ENCODE results near the gene STK32C.

STK32C gene

DNA sequence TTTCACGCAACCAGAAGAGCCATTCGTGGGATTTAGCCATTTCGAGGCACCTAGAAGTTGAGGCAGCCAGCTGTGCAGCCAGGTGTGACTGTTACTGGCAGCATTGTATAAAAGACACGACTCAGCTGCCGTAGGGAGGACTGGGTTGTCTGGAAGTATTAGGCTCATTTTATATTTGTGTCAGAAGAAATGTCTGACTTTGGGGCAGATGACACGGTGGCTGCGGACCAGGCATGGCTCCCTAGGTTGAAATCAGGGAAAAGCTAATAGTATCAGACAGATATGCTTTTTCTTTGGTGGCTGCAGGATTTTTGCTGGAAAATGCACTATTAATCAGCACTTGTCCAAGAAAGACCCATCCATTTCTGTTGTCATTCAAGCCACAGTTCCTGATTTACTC lies 125.2 kb downstream of the STK32C start:
- H3K4me3 ChIP-seq: no peak overlapping the region
- TF ChIP-seq POLR2AphosphoS5 (IDR thresholded peaks at IDR 0.05; ENCODE audit: borderline replicate concordance, low read depth, low read length) (no peak), FOXP2 (optimal IDR thresholded peaks at IDR 0.05; ENCODE audit: control extremely low read depth, extremely low read length, insufficient read depth) (no peak), EZH2 (IDR thresholded peaks at IDR 0.05) (no peak)
- no peak for DNase-seq (ENCODE audit: low read depth, low spot score)
- H3K36me3 ChIP-seq (ENCODE audit: insufficient read depth, low read length): no peaks in the 10 kb centered on the region
- no peak overlapping the region for H3K27ac ChIP-seq
- no peak overlapping the region for H3K9ac ChIP-seq (ENCODE audit: insufficient read length)
- no peaks in the 10 kb centered on the region for H3K9me3 ChIP-seq (ENCODE audit: low read depth, low read length)

DNA sequence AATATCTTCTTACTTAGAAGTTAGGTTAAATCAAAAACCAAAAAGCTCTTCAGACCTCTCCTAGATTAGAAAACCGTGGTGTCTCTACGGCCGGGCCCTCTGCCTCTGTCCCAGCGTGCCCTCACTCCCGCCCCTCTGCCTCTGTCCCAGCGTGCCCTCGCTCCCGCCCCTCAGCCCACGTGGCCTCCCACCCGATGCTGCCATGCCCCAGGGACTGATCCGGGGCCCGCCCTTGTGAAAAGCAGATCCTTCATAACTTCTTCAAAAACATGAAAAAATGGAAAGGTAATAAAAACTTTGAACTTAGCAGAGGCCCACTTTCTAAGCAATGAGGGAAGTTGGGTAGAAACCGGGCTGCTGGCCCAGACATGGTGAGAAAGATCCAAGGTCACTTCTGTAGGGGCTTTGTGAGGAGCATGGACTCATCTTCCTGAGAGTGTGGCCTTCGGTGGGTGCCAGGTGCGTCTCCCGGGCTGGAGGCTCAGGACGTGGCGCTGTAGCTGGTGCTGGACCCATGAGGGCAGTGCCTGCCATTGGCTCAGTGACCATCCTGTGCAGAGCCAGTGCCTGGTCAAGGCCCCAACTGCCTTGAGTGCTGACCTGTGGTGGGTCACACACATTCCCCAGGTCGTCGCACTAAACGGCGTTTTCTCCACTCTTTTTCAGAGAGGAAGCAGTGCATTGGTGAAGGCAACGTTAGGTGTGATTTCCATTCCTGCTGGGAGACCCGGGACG lies 125.9 kb downstream of the STK32C start:
- no peak overlapping the region for H3K27ac ChIP-seq
- DNase-seq (ENCODE audit: low read depth, low spot score): no peak
- no peaks in the 10 kb centered on the region for H3K36me3 ChIP-seq (ENCODE audit: insufficient read depth, low read length)
- H3K9me3 ChIP-seq (ENCODE audit: low read depth, low read length): no peaks in the 10 kb centered on the region
- no peak overlapping the region for H3K9ac ChIP-seq (ENCODE audit: insufficient read length)
- TF ChIP-seq EZH2 (IDR thresholded peaks at IDR 0.05) (no peak), POLR2AphosphoS5 (IDR thresholded peaks at IDR 0.05; ENCODE audit: borderline replicate concordance, low read depth, low read length) (no peak), FOXP2 (optimal IDR thresholded peaks at IDR 0.05; ENCODE audit: control extremely low read depth, extremely low read length, insufficient read depth) (no peak)
- H3K4me3 ChIP-seq: no peak overlapping the region

DNA sequence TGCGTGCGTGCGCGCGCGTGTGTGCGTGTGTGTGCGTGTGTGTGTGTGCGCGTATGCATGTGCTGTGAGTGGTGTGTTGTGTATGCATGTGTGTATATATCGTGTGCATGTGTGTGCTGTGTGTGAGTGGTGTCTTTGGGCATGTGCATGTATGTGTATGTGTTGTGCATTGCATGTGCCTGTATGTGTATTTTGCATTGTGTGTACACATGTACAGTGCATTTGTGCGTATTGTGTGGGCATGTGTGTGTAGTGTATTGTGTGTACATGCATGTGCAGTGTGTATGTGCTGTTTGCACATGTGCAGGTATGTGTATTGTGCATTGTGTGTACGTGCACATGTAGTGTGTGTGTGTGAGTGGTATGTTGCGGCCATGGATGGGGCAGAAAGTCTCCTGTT lies 127.0 kb downstream of the STK32C start:
- no peak for TF ChIP-seq EZH2 (IDR thresholded peaks at IDR 0.05)
- no peak for TF ChIP-seq POLR2AphosphoS5 (IDR thresholded peaks at IDR 0.05; ENCODE audit: borderline replicate concordance, low read depth, low read length)
- TF ChIP-seq FOXP2 (optimal IDR thresholded peaks at IDR 0.05; ENCODE audit: control extremely low read depth, extremely low read length, insufficient read depth): no peak
- DNase-seq (ENCODE audit: low read depth, low spot score): no peak
- Histone ChIP-seq H3K9me3 (ENCODE audit: low read depth, low read length) (no peaks in the 10 kb centered on the region), H3K27ac (no peak overlapping the region), H3K4me3 (no peak overlapping the region), H3K36me3 (ENCODE audit: insufficient read depth, low read length) (no peaks in the 10 kb centered on the region), H3K9ac (ENCODE audit: insufficient read length) (no peak overlapping the region)

DNA sequence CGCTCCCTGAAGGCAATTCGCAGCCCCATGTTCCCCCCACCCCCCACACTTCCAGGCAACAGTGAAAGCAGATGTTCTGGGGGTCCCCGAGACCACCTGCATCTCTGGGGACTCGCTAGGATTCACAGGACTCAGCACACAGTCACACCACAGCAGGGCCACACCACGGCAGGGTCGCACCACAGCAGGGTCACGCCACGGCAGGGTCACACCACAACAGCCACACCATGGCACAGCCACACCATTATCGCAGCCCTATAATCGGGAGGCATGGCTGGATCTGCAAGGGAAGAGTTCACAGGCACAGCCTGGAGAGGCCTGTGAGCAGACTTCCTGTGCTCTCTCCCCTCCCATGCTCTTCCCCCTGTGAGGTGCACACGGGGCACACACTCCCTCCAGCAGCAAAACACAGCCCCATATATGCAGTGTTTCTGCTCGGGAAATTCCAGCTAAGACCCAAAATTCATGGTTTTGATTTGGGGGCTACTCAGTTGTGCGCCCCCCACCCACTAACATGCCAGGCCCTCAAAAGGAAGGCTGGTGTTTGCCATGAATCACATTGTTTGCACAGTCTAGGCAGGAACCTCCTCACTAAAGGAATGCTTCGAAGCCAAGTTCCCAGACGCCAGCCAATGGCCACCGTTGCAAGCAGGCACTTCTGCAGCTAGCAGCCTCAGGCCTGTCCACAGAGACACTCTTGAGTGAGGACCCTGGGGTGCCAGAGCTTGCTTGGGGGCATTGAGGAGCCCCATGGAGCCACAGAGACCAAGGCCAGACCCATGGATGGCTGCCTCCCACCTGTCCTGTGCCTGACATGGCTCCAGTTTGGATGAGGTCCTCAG lies 128.0 kb downstream of the STK32C start:
- no peaks in the 10 kb centered on the region for H3K9me3 ChIP-seq (ENCODE audit: low read depth, low read length)
- TF ChIP-seq POLR2AphosphoS5 (IDR thresholded peaks at IDR 0.05; ENCODE audit: borderline replicate concordance, low read depth, low read length): no peak
- TF ChIP-seq FOXP2 (optimal IDR thresholded peaks at IDR 0.05; ENCODE audit: control extremely low read depth, extremely low read length, insufficient read depth): no peak
- TF ChIP-seq EZH2 (IDR thresholded peaks at IDR 0.05): no peak
- H3K27ac ChIP-seq: no peak overlapping the region
- H3K9ac ChIP-seq (ENCODE audit: insufficient read length): no peak overlapping the region
- DNase-seq (ENCODE audit: low read depth, low spot score): no peak
- H3K36me3 ChIP-seq (ENCODE audit: insufficient read depth, low read length): no peaks in the 10 kb centered on the region
- no peak overlapping the region for H3K4me3 ChIP-seq

DNA sequence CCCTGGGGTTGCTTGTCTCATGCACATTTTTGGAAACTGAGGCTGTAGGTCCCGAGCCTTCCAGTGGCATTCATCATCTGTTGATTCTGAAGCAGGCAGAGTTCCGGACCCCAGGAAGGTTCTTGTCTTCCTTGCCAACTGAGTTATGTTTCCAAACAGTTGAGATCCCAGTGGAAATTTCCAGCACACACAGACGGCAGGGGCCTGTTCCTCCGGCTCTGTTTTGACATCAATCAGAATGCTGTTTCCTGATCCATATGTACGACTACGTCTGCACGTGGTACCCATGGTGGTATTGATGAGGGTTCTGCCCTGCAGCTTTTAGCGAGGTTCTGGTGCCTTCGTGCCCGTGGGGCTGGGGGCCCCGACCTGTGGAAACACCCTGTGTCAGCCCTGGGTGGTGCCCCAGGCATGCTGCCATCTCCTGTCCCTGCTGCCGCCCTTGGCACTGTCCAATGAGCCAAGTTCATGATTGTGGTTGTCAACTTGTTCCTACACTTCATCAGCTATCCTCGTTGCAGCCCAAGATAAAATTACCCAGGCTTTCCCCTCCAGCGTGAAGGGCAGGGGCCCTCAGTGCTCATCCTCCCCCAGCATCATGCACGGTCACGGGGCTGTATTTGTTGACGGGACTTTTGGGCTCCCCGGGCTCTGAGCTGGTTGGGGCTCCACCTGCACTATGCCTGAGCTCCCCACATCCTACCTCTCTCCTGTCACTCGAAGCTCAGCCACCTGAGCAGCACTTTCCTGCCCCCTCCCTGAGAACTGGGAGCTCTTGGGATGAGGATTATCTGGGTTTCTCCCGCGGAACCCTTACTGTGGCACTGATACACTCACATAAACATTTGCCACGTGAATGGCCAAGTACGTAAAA lies 128.8 kb downstream of the STK32C start:
- Histone ChIP-seq H3K9ac (ENCODE audit: insufficient read length) (no peak overlapping the region), H3K9me3 (ENCODE audit: low read depth, low read length) (no peaks in the 10 kb centered on the region), H3K4me3 (no peak overlapping the region), H3K36me3 (ENCODE audit: insufficient read depth, low read length) (no peaks in the 10 kb centered on the region), H3K27ac (no peak overlapping the region)
- DNase-seq (ENCODE audit: low read depth, low spot score): no peak
- no peak for TF ChIP-seq FOXP2 (optimal IDR thresholded peaks at IDR 0.05; ENCODE audit: control extremely low read depth, extremely low read length, insufficient read depth)
- no peak for TF ChIP-seq EZH2 (IDR thresholded peaks at IDR 0.05)
- TF ChIP-seq POLR2AphosphoS5 (IDR thresholded peaks at IDR 0.05; ENCODE audit: borderline replicate concordance, low read depth, low read length): no peak

DNA sequence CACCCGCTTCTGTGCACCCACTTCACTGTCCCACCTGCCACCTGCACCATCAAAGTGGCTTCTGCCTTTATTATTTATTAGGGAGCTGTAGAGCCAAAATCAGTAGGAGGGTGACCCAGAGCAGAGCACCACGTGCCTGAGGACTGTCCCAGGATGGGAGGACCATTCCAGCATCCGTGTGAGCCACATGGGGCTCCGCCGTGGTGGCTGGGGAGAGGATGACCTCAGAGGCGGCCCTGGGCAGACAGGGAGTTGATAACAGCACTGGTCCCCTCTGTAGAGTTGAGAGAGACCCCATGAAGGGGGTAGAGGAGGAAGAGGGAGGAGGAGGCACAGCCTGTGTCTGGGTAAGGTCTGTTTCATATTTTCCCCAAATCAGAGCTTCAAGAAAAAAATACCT lies 129.7 kb downstream of the STK32C start:
- no peak overlapping the region for H3K4me3 ChIP-seq
- no peak overlapping the region for H3K9ac ChIP-seq (ENCODE audit: insufficient read length)
- TF ChIP-seq POLR2AphosphoS5 (IDR thresholded peaks at IDR 0.05; ENCODE audit: borderline replicate concordance, low read depth, low read length): no peak
- no peak for TF ChIP-seq EZH2 (IDR thresholded peaks at IDR 0.05)
- H3K9me3 ChIP-seq (ENCODE audit: low read depth, low read length): no peaks in the 10 kb centered on the region
- no peak for DNase-seq (ENCODE audit: low read depth, low spot score)
- H3K36me3 ChIP-seq (ENCODE audit: insufficient read depth, low read length): no peaks in the 10 kb centered on the region
- no peak overlapping the region for H3K27ac ChIP-seq

DNA sequence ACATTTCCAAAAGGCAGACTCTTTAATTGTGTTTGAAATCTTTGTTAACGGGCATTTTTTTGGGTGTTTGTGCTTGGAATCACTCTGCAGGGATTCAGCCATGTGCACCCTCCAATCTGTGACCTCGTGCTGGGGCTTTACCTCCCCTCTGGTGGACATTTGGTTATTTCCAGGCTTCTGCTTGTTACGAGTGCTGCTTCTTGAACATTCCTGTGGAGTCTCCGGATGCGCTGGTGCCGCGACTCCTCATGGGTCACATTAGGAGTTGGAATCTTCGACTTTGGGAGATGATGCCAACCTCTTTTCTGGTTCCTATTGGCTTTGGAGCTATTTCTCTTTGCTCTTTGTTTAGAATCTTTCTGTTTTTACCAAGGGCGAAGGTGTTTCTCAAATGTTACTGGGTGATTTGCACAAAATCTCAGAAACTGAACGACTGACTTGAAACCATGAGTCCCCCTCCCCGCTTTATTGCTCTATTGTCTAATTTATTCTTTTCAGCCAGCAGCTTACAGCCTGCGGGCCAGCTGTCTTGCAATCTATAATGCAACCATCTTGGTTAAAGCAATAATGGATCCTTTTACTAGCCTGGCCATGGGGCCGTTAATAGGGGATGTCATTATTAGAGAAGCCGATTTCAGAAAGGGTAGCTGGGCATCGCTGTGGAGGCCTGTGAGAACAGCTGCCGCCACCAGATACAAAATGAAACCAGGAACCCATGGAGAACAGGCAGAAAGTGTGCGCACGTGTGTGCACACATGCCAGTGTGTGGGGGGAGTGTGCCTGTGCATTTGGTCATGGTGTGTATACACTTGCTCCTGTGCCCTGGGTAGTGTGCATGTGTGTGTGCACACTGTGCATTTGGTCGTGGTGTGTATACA lies 130.9 kb downstream of the STK32C start:
- H3K4me3 ChIP-seq: no peak overlapping the region
- H3K27ac ChIP-seq: no peak overlapping the region
- TF ChIP-seq EZH2 (IDR thresholded peaks at IDR 0.05) (no peak), POLR2AphosphoS5 (IDR thresholded peaks at IDR 0.05; ENCODE audit: borderline replicate concordance, low read depth, low read length) (no peak)
- no peak for DNase-seq (ENCODE audit: low read depth, low spot score)
- H3K36me3 ChIP-seq (ENCODE audit: insufficient read depth, low read length): no peaks in the 10 kb centered on the region
- H3K9me3 ChIP-seq (ENCODE audit: low read depth, low read length): no peaks in the 10 kb centered on the region
- no peak overlapping the region for H3K9ac ChIP-seq (ENCODE audit: insufficient read length)

All from SK-N-MC (cell line).